GM18498 (cell line): Measurements from ENCODE around the gene OVCH2.
A peak's percentile ranks its signal among the peaks of the same experiment; 100 is the strongest.
"Not testable (repeated sequence)": the region's sequence is repeated elsewhere in the genome, so short reads cannot be mapped to it uniquely, and the experiment has no call there.

Source experiments
- ATAC-seq: cut with Tn5 transposase; IDR thresholded peaks from one replicate; pipeline ENCODE4 v1.9.1; 2021; ENCODE audit warnings: mild to moderate bottlenecking, moderate library complexity; ENCODE audit not compliant: unreplicated experiment

Gene OVCH2

GRCh38 chr11:7706377-7706776 lies at the start of gene OVCH2:
TSS of gene OVCH2 (minus strand) at chr11:7706477. CDS start at chr11:7706394, 83 bp downstream.
- ATAC-seq: no peak

GRCh38 chr11:7749456-7749855 lies 43.2 kb upstream of the OVCH2 start:
- ATAC-seq: no peak

- not testable (repeated sequence) for ATAC-seq
Measured at GRCh38 chr11:7734767-7735166, 28.5 kb upstream of the OVCH2 start.

GRCh38 chr11:7714786-7715185 lies 8.5 kb upstream of the OVCH2 start:
- ATAC-seq: no peak

GRCh38 chr11:7703740-7704139 lies 2.5 kb downstream of the OVCH2 start:
- ATAC-seq: no peak

- ATAC-seq: no peak
Measured at GRCh38 chr11:7696424-7696823, 9.9 kb downstream of the OVCH2 start.

- ATAC-seq: no peak
Measured at GRCh38 chr11:7694235-7694634, 12.0 kb downstream of the OVCH2 start.

GRCh38 chr11:7692426-7692825 lies 13.9 kb downstream of the OVCH2 start:
- no peak for ATAC-seq

GRCh38 chr11:7691759-7692350 lies 14.4 kb downstream of the OVCH2 start:
- ATAC-seq: no peak

- ATAC-seq: no peak
Measured at GRCh38 chr11:7690648-7691047, 15.6 kb downstream of the OVCH2 start.

- ATAC-seq: no peak
Measured at GRCh38 chr11:7689239-7689638, 17.0 kb downstream of the OVCH2 start.

GRCh38 chr11:7688238-7688826 lies 17.9 kb downstream of the OVCH2 start:
- peak; percentile 71 for ATAC-seq

- no peak for ATAC-seq
Measured at GRCh38 chr11:7687386-7687785, 18.9 kb downstream of the OVCH2 start.

GRCh38 chr11:7686761-7687160 lies 19.5 kb downstream of the OVCH2 start:
- no peak for ATAC-seq

GRCh38 chr11:7683571-7683970 lies 22.7 kb downstream of the OVCH2 start:
- ATAC-seq: no peak

- ATAC-seq: no peak
Measured at GRCh38 chr11:7677796-7678201, 28.5 kb downstream of the OVCH2 start.

- ATAC-seq: no peak
Measured at GRCh38 chr11:7677071-7677470, 29.2 kb downstream of the OVCH2 start.

- ATAC-seq: no peak
Measured at GRCh38 chr11:7675631-7676030, 30.6 kb downstream of the OVCH2 start.

GRCh38 chr11:7673724-7674434 lies 32.4 kb downstream of the OVCH2 start:
- peak; percentile 26 for ATAC-seq

- peak; percentile 61 for ATAC-seq
Measured at GRCh38 chr11:7672960-7673723, 33.1 kb downstream of the OVCH2 start, which contains the start of gene CYB5R2. TSS of gene CYB5R2 (minus strand) at chr11:7673500. CDS start at chr11:7672825, 675 bp downstream.

- no peak for ATAC-seq
Measured at GRCh38 chr11:7672276-7672959, 33.9 kb downstream of the OVCH2 start.
